NK-92 (cell line): ENCODE data around the gene PDSS1.
"Not testable (repeated sequence)": the region's sequence is repeated elsewhere in the genome, so short reads cannot be mapped to it uniquely, and the experiment has no call there.

Experiments
- DNase-seq: peaks from one replicate; lab custom pipeline; 2025; ENCODE audit not compliant: unreplicated experiment; lab: John Stamatoyannopoulos, UW

Gene PDSS1

GRCh38 chr10:26738301-26738911 is 40.9 kb downstream of the PDSS1 start:
- DNase-seq, result no peak

- no peak for DNase-seq
Measured at GRCh38 chr10:26739071-26739631, 41.6 kb downstream of the PDSS1 start.

- DNase-seq, result no peak
Measured at GRCh38 chr10:26741368-26741767, 43.9 kb downstream of the PDSS1 start.

- DNase-seq, result no peak
Measured at GRCh38 chr10:26743091-26743490, 45.6 kb downstream of the PDSS1 start.

- no peak for DNase-seq
Measured at GRCh38 chr10:26743841-26744240, 46.3 kb downstream of the PDSS1 start.

- no peak for DNase-seq
Measured at GRCh38 chr10:26746061-26746460, 48.6 kb downstream of the PDSS1 start.

- DNase-seq, result no peak
Measured at GRCh38 chr10:26755443-26755903, 58.0 kb downstream of the PDSS1 start.

- DNase-seq, result no peak
Measured at GRCh38 chr10:26759008-26759407, 61.5 kb downstream of the PDSS1 start.

GRCh38 chr10:26765549-26765948 is 68.0 kb downstream of the PDSS1 start:
- no peak for DNase-seq

GRCh38 chr10:26770069-26770468 is 72.6 kb downstream of the PDSS1 start:
- DNase-seq, result no peak

GRCh38 chr10:26773633-26774032 is 76.1 kb downstream of the PDSS1 start:
- DNase-seq, result no peak

- no peak for DNase-seq
Measured at GRCh38 chr10:26776258-26776657, 78.8 kb downstream of the PDSS1 start.

- DNase-seq, result no peak
Measured at GRCh38 chr10:26777686-26778085, 80.2 kb downstream of the PDSS1 start.

GRCh38 chr10:26779176-26779860 is 81.8 kb downstream of the PDSS1 start:
- DNase-seq, result no peak

GRCh38 chr10:26780106-26780792 is 82.7 kb downstream of the PDSS1 start:
- no peak for DNase-seq

GRCh38 chr10:26780793-26781601 is 83.5 kb downstream of the PDSS1 start:
- DNase-seq, result no peak

- DNase-seq, result no peak
Measured at GRCh38 chr10:26781797-26782196, 84.3 kb downstream of the PDSS1 start.

GRCh38 chr10:26787362-26787761 is 89.9 kb downstream of the PDSS1 start:
- no peak for DNase-seq

- DNase-seq, result not testable (repeated sequence)
Measured at GRCh38 chr10:26789779-26790178, 92.3 kb downstream of the PDSS1 start.

- no peak for DNase-seq
Measured at GRCh38 chr10:26790221-26790995, 92.9 kb downstream of the PDSS1 start.
